Mucosa of gallbladder (tissue), 1 donor: ENCODE measurements around the gene SH3BP5L. TPM values are rescaled to one million over a fixed set of nuclear protein-coding genes. Genes with fewer than 3 reads are reported as not detected.
A peak's percentile ranks its signal among the peaks of the same experiment; 100 is the strongest.
"Not testable (repeated sequence)": the region's sequence is repeated elsewhere in the genome, so short reads cannot be mapped to it uniquely, and the experiment has no call there.

Experiments
- DNase-seq: peaks from one replicate; pipeline ENCODE4 v3.0.0-alpha.2; 2020; ENCODE audit warnings: low spot score
- total RNA-seq: library from RNA; stranded (reverse); gene quantifications from one replicate; pipeline ENCODE4 v1.2.1, GENCODE V29; 2021
- donor health status: DM: no; HTN: no; CAD: no.

The SH3BP5L gene
- total RNA-seq, 1 donor from 2014 or later: 40.0 TPM

GRCh38 chr1:248851390-248851789 lies 25.7 kb upstream of the SH3BP5L start:
- DNase-seq: no peak

- no peak for DNase-seq
These were observed 25.0 kb upstream of the SH3BP5L start for GRCh38 chr1:248850536-248851251.

GRCh38 chr1:248850124-248850523 lies 24.4 kb upstream of the SH3BP5L start:
- DNase-seq: no peak

- no peak for DNase-seq
These were observed 23.9 kb upstream of the SH3BP5L start for GRCh38 chr1:248849637-248850036.

GRCh38 chr1:248849152-248849551 lies 23.4 kb upstream of the SH3BP5L start:
- no peak for DNase-seq

- no peak for DNase-seq
These were observed 22.9 kb upstream of the SH3BP5L start for GRCh38 chr1:248848602-248849001.

- DNase-seq: no peak
These were observed 22.3 kb upstream of the SH3BP5L start for GRCh38 chr1:248847956-248848561.

GRCh38 chr1:248847181-248847955 lies 21.7 kb upstream of the SH3BP5L start:
- DNase-seq: no peak

GRCh38 chr1:248844526-248844925 lies 18.8 kb upstream of the SH3BP5L start:
- no peak for DNase-seq

- no peak for DNase-seq
These were observed 18.0 kb upstream of the SH3BP5L start for GRCh38 chr1:248843687-248844086.

GRCh38 chr1:248842781-248843331 lies 17.1 kb upstream of the SH3BP5L start:
- no peak for DNase-seq

GRCh38 chr1:248841702-248842395 lies 16.1 kb upstream of the SH3BP5L start:
- no peak for DNase-seq

GRCh38 chr1:248840946-248841345 lies 15.2 kb upstream of the SH3BP5L start:
- DNase-seq: no peak

- DNase-seq: no peak
These were observed 13.4 kb upstream of the SH3BP5L start for GRCh38 chr1:248839168-248839555.

- DNase-seq: peak; percentile 90
These were observed 12.8 kb upstream of the SH3BP5L start for GRCh38 chr1:248838357-248839167.

- DNase-seq: peak; percentile 98
These were observed 12.2 kb upstream of the SH3BP5L start, which contains the start of gene ZNF672 for GRCh38 chr1:248837781-248838356. TSS of gene ZNF672 (plus strand) at chr1:248838224. CDS start at chr1:248847275, 9,051 bp downstream.

GRCh38 chr1:248837045-248837780 lies 11.5 kb upstream of the SH3BP5L start:
- no peak for DNase-seq

- DNase-seq: no peak
These were observed 8.7 kb upstream of the SH3BP5L start for GRCh38 chr1:248834343-248834940.

- DNase-seq: no peak
These were observed 6.1 kb upstream of the SH3BP5L start for GRCh38 chr1:248831842-248832241.

- DNase-seq: not testable (repeated sequence)
These were observed 5.0 kb upstream of the SH3BP5L start for GRCh38 chr1:248830718-248831017.
